ENCODE data around the gene CXCL14. TPM values are rescaled to one million over a fixed set of nuclear protein-coding genes. Genes with fewer than 3 reads are reported as not detected.
A peak's percentile ranks its signal among the peaks of the same experiment; 100 is the strongest.

The CXCL14 gene
- 100 to 1,000 TPM in 1 of 2 donors, 10 to 100 TPM in 1; 88.9 to 199 TPM for polyA plus RNA-seq

GRCh38 chr5:135578685-135579341, at the start of gene CXCL14:
Gene CXCL14, minus strand, starts transcription at chr5:135578991. Its CDS starts 213 bp downstream, at chr5:135578778.
- peak within 1 kb of the TSS in 1 of 2 donors; percentile 59 for H3K27ac ChIP-seq (ENCODE audit: low read depth in 2 of 2, low read length in 1 of 2)
- no peaks in the 10 kb centered on the region for H3K36me3 ChIP-seq (ENCODE audit: control insufficient read depth in 2 of 2, insufficient read depth in 2 of 2, low read length in 1 of 2)
- WGBS, 2 donors: 1 to 2% methylated on average over 54 to 68 of the region's 68 CpGs
- no peaks in the 10 kb centered on the region for H3K9me3 ChIP-seq (ENCODE audit: control insufficient read depth in 2 of 2, insufficient read depth in 1 of 2, low read depth in 1 of 2, low read length in 1 of 2)
- H3K27me3 ChIP-seq (ENCODE audit: control insufficient read depth in 1 of 2, insufficient read depth in 2 of 2, low read length in 2 of 2): no peaks in the 10 kb centered on the region
- H3K4me1 ChIP-seq (ENCODE audit: control insufficient read depth in 2 of 2, insufficient read depth in 2 of 2, low read length in 1 of 2): peaks cover 3 to 5% of the 10 kb centered on the region in 2 donors
- peak within 1 kb of the TSS; percentile 46 to 52 for H3K4me3 ChIP-seq (ENCODE audit: low read depth in 1 of 2, low read length in 2 of 2)

GRCh38 chr5:135626636-135627035, 47.8 kb upstream of the CXCL14 start:
- no peaks in the 10 kb centered on the region for H3K27me3 ChIP-seq (ENCODE audit: control insufficient read depth in 1 of 2, insufficient read depth in 2 of 2, low read length in 2 of 2)
- no peak overlapping the region for H3K4me3 ChIP-seq (ENCODE audit: low read depth in 1 of 2, low read length in 2 of 2)
- no peaks in the 10 kb centered on the region for H3K9me3 ChIP-seq (ENCODE audit: control insufficient read depth in 2 of 2, insufficient read depth in 1 of 2, low read depth in 1 of 2, low read length in 1 of 2)
- no peak overlapping the region for H3K27ac ChIP-seq (ENCODE audit: low read depth in 2 of 2, low read length in 1 of 2)
- no peaks in the 10 kb centered on the region for H3K4me1 ChIP-seq (ENCODE audit: control insufficient read depth in 2 of 2, insufficient read depth in 2 of 2, low read length in 1 of 2)
- 60 to 64% methylated on average over 3 of the region's 3 CpGs for WGBS, 2 donors
- H3K36me3 ChIP-seq (ENCODE audit: control insufficient read depth in 2 of 2, insufficient read depth in 2 of 2, low read length in 1 of 2): no peaks in the 10 kb centered on the region

- Histone ChIP-seq H3K27me3 (ENCODE audit: control insufficient read depth in 1 of 2, insufficient read depth in 2 of 2, low read length in 2 of 2) (no peaks in the 10 kb centered on the region), H3K4me1 (ENCODE audit: control insufficient read depth in 2 of 2, insufficient read depth in 2 of 2, low read length in 1 of 2) (no peaks in the 10 kb centered on the region), H3K4me3 (ENCODE audit: low read depth in 1 of 2, low read length in 2 of 2) (no peak overlapping the region), H3K27ac (ENCODE audit: low read depth in 2 of 2, low read length in 1 of 2) (no peak overlapping the region), H3K9me3 (ENCODE audit: control insufficient read depth in 2 of 2, insufficient read depth in 1 of 2, low read depth in 1 of 2, low read length in 1 of 2) (no peaks in the 10 kb centered on the region), H3K36me3 (ENCODE audit: control insufficient read depth in 2 of 2, insufficient read depth in 2 of 2, low read length in 1 of 2) (no peaks in the 10 kb centered on the region)
- 81 to 91% methylated on average over 3 of the region's 3 CpGs for WGBS, 2 donors
Observed at GRCh38 chr5:135625961-135626360, 47.2 kb upstream of the CXCL14 start.

- Histone ChIP-seq H3K9me3 (ENCODE audit: control insufficient read depth in 2 of 2, insufficient read depth in 1 of 2, low read depth in 1 of 2, low read length in 1 of 2) (peaks cover under 1 to 2% of the 10 kb centered on the region in 2 donors), H3K4me3 (ENCODE audit: low read depth in 1 of 2, low read length in 2 of 2) (no peak overlapping the region)
- 88 to 90% methylated on average over 1 of the region's 1 CpG for WGBS, 2 donors
Observed at GRCh38 chr5:135625486-135625885, 46.7 kb upstream of the CXCL14 start.

GRCh38 chr5:135625061-135625460, 46.3 kb upstream of the CXCL14 start:
- H3K27me3 ChIP-seq (ENCODE audit: control insufficient read depth in 1 of 2, insufficient read depth in 2 of 2, low read length in 2 of 2): no peaks in the 10 kb centered on the region
- H3K36me3 ChIP-seq (ENCODE audit: control insufficient read depth in 2 of 2, insufficient read depth in 2 of 2, low read length in 1 of 2): no peaks in the 10 kb centered on the region
- no peaks in the 10 kb centered on the region for H3K4me1 ChIP-seq (ENCODE audit: control insufficient read depth in 2 of 2, insufficient read depth in 2 of 2, low read length in 1 of 2)
- no peak overlapping the region for H3K4me3 ChIP-seq (ENCODE audit: low read depth in 1 of 2, low read length in 2 of 2)
- 85 to 93% methylated on average over 2 of the region's 2 CpGs for WGBS, 2 donors
- peaks cover 2% of the 10 kb centered on the region in 2 donors for H3K9me3 ChIP-seq (ENCODE audit: control insufficient read depth in 2 of 2, insufficient read depth in 1 of 2, low read depth in 1 of 2, low read length in 1 of 2)
- H3K27ac ChIP-seq (ENCODE audit: low read depth in 2 of 2, low read length in 1 of 2): no peak overlapping the region

More at GRCh38 chr5:135625486-135625885, 46.7 kb upstream of the CXCL14 start:
- Histone ChIP-seq H3K36me3 (ENCODE audit: control insufficient read depth in 2 of 2, insufficient read depth in 2 of 2, low read length in 1 of 2) (no peaks in the 10 kb centered on the region), H3K27ac (ENCODE audit: low read depth in 2 of 2, low read length in 1 of 2) (no peak overlapping the region), H3K27me3 (ENCODE audit: control insufficient read depth in 1 of 2, insufficient read depth in 2 of 2, low read length in 2 of 2) (no peaks in the 10 kb centered on the region), H3K4me1 (ENCODE audit: control insufficient read depth in 2 of 2, insufficient read depth in 2 of 2, low read length in 1 of 2) (no peaks in the 10 kb centered on the region)

- peaks cover 2 to 6% of the 10 kb centered on the region in 2 donors for H3K9me3 ChIP-seq (ENCODE audit: control insufficient read depth in 2 of 2, insufficient read depth in 1 of 2, low read depth in 1 of 2, low read length in 1 of 2)
- no peak overlapping the region for H3K27ac ChIP-seq (ENCODE audit: low read depth in 2 of 2, low read length in 1 of 2)
- H3K27me3 ChIP-seq (ENCODE audit: control insufficient read depth in 1 of 2, insufficient read depth in 2 of 2, low read length in 2 of 2): no peaks in the 10 kb centered on the region
- H3K36me3 ChIP-seq (ENCODE audit: control insufficient read depth in 2 of 2, insufficient read depth in 2 of 2, low read length in 1 of 2): no peaks in the 10 kb centered on the region
- 58 to 65% methylated on average over 2 of the region's 2 CpGs for WGBS, 2 donors
- no peaks in the 10 kb centered on the region for H3K4me1 ChIP-seq (ENCODE audit: control insufficient read depth in 2 of 2, insufficient read depth in 2 of 2, low read length in 1 of 2)
- no peak overlapping the region for H3K4me3 ChIP-seq (ENCODE audit: low read depth in 1 of 2, low read length in 2 of 2)
Observed at GRCh38 chr5:135623186-135623715, 44.5 kb upstream of the CXCL14 start.

- Histone ChIP-seq H3K36me3 (ENCODE audit: control insufficient read depth in 2 of 2, insufficient read depth in 2 of 2, low read length in 1 of 2) (no peaks in the 10 kb centered on the region), H3K9me3 (ENCODE audit: control insufficient read depth in 2 of 2, insufficient read depth in 1 of 2, low read depth in 1 of 2, low read length in 1 of 2) (peaks cover 2 to 6% of the 10 kb centered on the region in 2 donors), H3K27me3 (ENCODE audit: control insufficient read depth in 1 of 2, insufficient read depth in 2 of 2, low read length in 2 of 2) (no peaks in the 10 kb centered on the region), H3K4me1 (ENCODE audit: control insufficient read depth in 2 of 2, insufficient read depth in 2 of 2, low read length in 1 of 2) (no peaks in the 10 kb centered on the region), H3K4me3 (ENCODE audit: low read depth in 1 of 2, low read length in 2 of 2) (no peak overlapping the region), H3K27ac (ENCODE audit: low read depth in 2 of 2, low read length in 1 of 2) (no peak overlapping the region)
- 66 to 73% methylated on average over 4 of the region's 4 CpGs for WGBS, 2 donors
Observed at GRCh38 chr5:135615581-135616260, 36.9 kb upstream of the CXCL14 start.

GRCh38 chr5:135615171-135615570, 36.4 kb upstream of the CXCL14 start:
- Histone ChIP-seq H3K4me1 (ENCODE audit: control insufficient read depth in 2 of 2, insufficient read depth in 2 of 2, low read length in 1 of 2) (no peaks in the 10 kb centered on the region), H3K9me3 (ENCODE audit: control insufficient read depth in 2 of 2, insufficient read depth in 1 of 2, low read depth in 1 of 2, low read length in 1 of 2) (peaks cover 0 to 3% of the 10 kb centered on the region in 2 donors), H3K4me3 (ENCODE audit: low read depth in 1 of 2, low read length in 2 of 2) (no peak overlapping the region), H3K27me3 (ENCODE audit: control insufficient read depth in 1 of 2, insufficient read depth in 2 of 2, low read length in 2 of 2) (no peaks in the 10 kb centered on the region), H3K36me3 (ENCODE audit: control insufficient read depth in 2 of 2, insufficient read depth in 2 of 2, low read length in 1 of 2) (no peaks in the 10 kb centered on the region), H3K27ac (ENCODE audit: low read depth in 2 of 2, low read length in 1 of 2) (no peak overlapping the region)
- WGBS, 2 donors: 55 to 79% methylated on average over 1 of the region's 1 CpG

GRCh38 chr5:135609981-135610380, 31.2 kb upstream of the CXCL14 start:
- no peak overlapping the region for H3K27ac ChIP-seq (ENCODE audit: low read depth in 2 of 2, low read length in 1 of 2)
- H3K9me3 ChIP-seq (ENCODE audit: control insufficient read depth in 2 of 2, insufficient read depth in 1 of 2, low read depth in 1 of 2, low read length in 1 of 2): no peaks in the 10 kb centered on the region
- no peaks in the 10 kb centered on the region for H3K36me3 ChIP-seq (ENCODE audit: control insufficient read depth in 2 of 2, insufficient read depth in 2 of 2, low read length in 1 of 2)
- H3K4me1 ChIP-seq (ENCODE audit: control insufficient read depth in 2 of 2, insufficient read depth in 2 of 2, low read length in 1 of 2): peaks cover 0 to 7% of the 10 kb centered on the region in 2 donors
- no peak overlapping the region for H3K4me3 ChIP-seq (ENCODE audit: low read depth in 1 of 2, low read length in 2 of 2)
- WGBS, 2 donors: 35 to 54% methylated on average over 4 of the region's 4 CpGs
- H3K27me3 ChIP-seq (ENCODE audit: control insufficient read depth in 1 of 2, insufficient read depth in 2 of 2, low read length in 2 of 2): peaks cover 0 to 3% of the 10 kb centered on the region in 2 donors

All from esophagus (tissue), 2 donors.